GM18868 (cell line): ENCODE data around the gene TCF20.

Experiments
- ATAC-seq: cut with Tn5 transposase; IDR thresholded peaks from one replicate; pipeline ENCODE4 v1.9.1; 2021; ENCODE audit warnings: mild to moderate bottlenecking, moderate library complexity; ENCODE audit not compliant: unreplicated experiment

The TCF20 gene

GRCh38 chr22:42262964-42263363, 7.5 kb downstream of the TCF20 start:
- ATAC-seq = no peak

GRCh38 chr22:42261296-42261695, 9.2 kb downstream of the TCF20 start:
- ATAC-seq = no peak

GRCh38 chr22:42258126-42258525, 12.3 kb downstream of the TCF20 start:
- no peak for ATAC-seq

GRCh38 chr22:42257386-42257785, 13.1 kb downstream of the TCF20 start:
- no peak for ATAC-seq

GRCh38 chr22:42256930-42257329, 13.5 kb downstream of the TCF20 start:
- ATAC-seq = no peak

- ATAC-seq = no peak
These were observed 14.2 kb downstream of the TCF20 start for GRCh38 chr22:42256220-42256619.

GRCh38 chr22:42249831-42250230, 20.6 kb downstream of the TCF20 start:
- ATAC-seq = no peak

- no peak for ATAC-seq
These were observed 21.5 kb downstream of the TCF20 start for GRCh38 chr22:42248995-42249394.

- no peak for ATAC-seq
These were observed 22.9 kb downstream of the TCF20 start for GRCh38 chr22:42247596-42247995.

GRCh38 chr22:42243802-42244060, 26.7 kb downstream of the TCF20 start:
- ATAC-seq = no peak

GRCh38 chr22:42236848-42237247, 33.6 kb downstream of the TCF20 start:
- no peak for ATAC-seq

GRCh38 chr22:42236268-42236667, 34.2 kb downstream of the TCF20 start:
- ATAC-seq = no peak

- ATAC-seq = no peak
These were observed 36.6 kb downstream of the TCF20 start for GRCh38 chr22:42233879-42234278.

- ATAC-seq = no peak
These were observed 38.5 kb downstream of the TCF20 start for GRCh38 chr22:42231929-42232328.

- ATAC-seq = no peak
These were observed 40.9 kb downstream of the TCF20 start for GRCh38 chr22:42229455-42230149.

- no peak for ATAC-seq
These were observed 42.0 kb downstream of the TCF20 start for GRCh38 chr22:42228483-42228882.

GRCh38 chr22:42227435-42227834, 43.0 kb downstream of the TCF20 start:
- no peak for ATAC-seq

- no peak for ATAC-seq
These were observed 44.6 kb downstream of the TCF20 start for GRCh38 chr22:42225841-42226240.

GRCh38 chr22:42222140-42222539, 48.3 kb downstream of the TCF20 start:
- no peak for ATAC-seq
